ENCODE data around the gene RUNX2.

- TF ChIP-seq CTCF (IDR thresholded peaks at IDR 0.05) (no peak), POLR2A (IDR thresholded peaks at IDR 0.05) (no peak)
Observed at GRCh38 chr6:45635284-45635867, 307.2 kb downstream of the RUNX2 start.
